Keratinocyte (primary cell): ENCODE data around the gene DPYD.

Source experiments
- CTCF ChIP-seq, 3 experiments: IDR thresholded peaks in 1 of 3; conservative IDR thresholded peaks in 1 of 3; optimal IDR thresholded peaks in 1 of 3; 2 replicates in 2 of 3; 3 replicates in 1 of 3; pipeline versions ENCODE3 to v1.5.1; 2011; ENCODE audit warnings: low read length in 3 of 3, mild to moderate bottlenecking in 3 of 3, moderate library complexity in 2 of 3, control low read depth in 1 of 3, inconsistent platforms in 1 of 3; ENCODE audit not compliant: insufficient read depth in 2 of 3; ENCODE audit errors: extremely low read depth in 1 of 3
- EZH2 ChIP-seq: IDR thresholded peaks from one replicate; pipeline ENCODE4 v1.6.1; 2012; ENCODE audit warnings: inconsistent platforms, mild to moderate bottlenecking, low read length, moderate library complexity

- no peak for TF ChIP-seq CTCF (optimal IDR thresholded peaks at IDR 0.05 in 1 of 3, IDR thresholded peaks at IDR 0.05 in 1 of 3, conservative IDR thresholded peaks at IDR 0.05 in 1 of 3; ENCODE audit: extremely low read depth in 1 of 3, insufficient read depth in 2 of 3, low read length in 3 of 3)
- TF ChIP-seq EZH2, result no peak
Observed at GRCh38 chr1:97567000-97567749, 353.7 kb downstream of the DPYD start.
